Measurements from ENCODE around the gene REL.

REL gene

GRCh38 chr2:60966507-60967405 is 85.4 kb downstream of the REL start:
- no peak for DNase-seq

- no peak for DNase-seq
These were observed 91.7 kb downstream of the REL start for GRCh38 chr2:60972889-60973656.

- no peak for DNase-seq
These were observed 92.3 kb downstream of the REL start for GRCh38 chr2:60973705-60974104.

- DNase-seq: no peak
These were observed 93.3 kb downstream of the REL start for GRCh38 chr2:60974652-60975051.

All from activated CD4-positive, alpha-beta T cell treated with anti-CD3 and anti-CD28 coated beads for 48 hours (primary cell).